ENCODE data around the gene MAPK10.

MAPK10 gene

GRCh38 chr4:86358257-86358656, 1.6 kb downstream of the MAPK10 start:
- DNase-seq (ENCODE audit: extremely low spot score): no peak
- ChIA-PET POLR2A (no interaction called here), CTCF (no interaction called here)
- TF ChIP-seq CTBP1 (IDR thresholded peaks at IDR 0.05; ENCODE audit: borderline replicate concordance) (no peak), ELF4 (IDR thresholded peaks at IDR 0.05) (no peak), SUZ12 (IDR thresholded peaks at IDR 0.05) (no peak), TARDBP (IDR thresholded peaks at IDR 0.05) (no peak), LEF1 (IDR thresholded peaks at IDR 0.05; ENCODE audit: borderline replicate concordance) (no peak), ARNT (IDR thresholded peaks at IDR 0.05) (no peak), HDGF (IDR thresholded peaks at IDR 0.05; ENCODE audit: borderline replicate concordance) (no peak), NFRKB (IDR thresholded peaks at IDR 0.05) (no peak), FOXK2 (IDR thresholded peaks at IDR 0.05) (no peak), SP1 (IDR thresholded peaks at IDR 0.05) (no peak), PKNOX1 (IDR thresholded peaks at IDR 0.05) (no peak), FOXA1 (IDR thresholded peaks at IDR 0.05) (no peak)

GRCh38 chr4:86357608-86358007, 2.2 kb downstream of the MAPK10 start:
- no peak for DNase-seq (ENCODE audit: extremely low spot score)
- ChIA-PET CTCF (no interaction called here), POLR2A (no interaction called here)
- TF ChIP-seq ELF4 (IDR thresholded peaks at IDR 0.05) (no peak), L3MBTL2 (conservative IDR thresholded peaks at IDR 0.05) (no peak), ARNT (IDR thresholded peaks at IDR 0.05) (no peak), SUZ12 (IDR thresholded peaks at IDR 0.05) (no peak), TARDBP (IDR thresholded peaks at IDR 0.05) (no peak), SP1 (IDR thresholded peaks at IDR 0.05) (no peak), HDGF (IDR thresholded peaks at IDR 0.05; ENCODE audit: borderline replicate concordance) (no peak), FOXK2 (IDR thresholded peaks at IDR 0.05) (no peak), FOXM1 (IDR thresholded peaks at IDR 0.05; ENCODE audit: borderline replicate concordance) (no peak), FOXA1 (IDR thresholded peaks at IDR 0.05) (no peak), BHLHE40 (IDR thresholded peaks at IDR 0.05; ENCODE audit: borderline replicate concordance) (no peak)

GRCh38 chr4:86356425-86357210, 3.2 kb downstream of the MAPK10 start:
- CTCF ChIA-PET: no interaction called here
- POLR2A ChIA-PET: no interaction called here
- no peak for TF ChIP-seq LEF1 (IDR thresholded peaks at IDR 0.05; ENCODE audit: borderline replicate concordance)
- no peak for TF ChIP-seq TARDBP (IDR thresholded peaks at IDR 0.05)
- TF ChIP-seq CTBP1 (IDR thresholded peaks at IDR 0.05; ENCODE audit: borderline replicate concordance): no peak
- TF ChIP-seq L3MBTL2 (conservative IDR thresholded peaks at IDR 0.05): no peak
- TF ChIP-seq ARNT (IDR thresholded peaks at IDR 0.05): no peak
- no peak for TF ChIP-seq BHLHE40 (IDR thresholded peaks at IDR 0.05; ENCODE audit: borderline replicate concordance)
- TF ChIP-seq SP1 (IDR thresholded peaks at IDR 0.05): no peak
- TF ChIP-seq FOXK2 (IDR thresholded peaks at IDR 0.05): no peak
- TF ChIP-seq FOXM1 (IDR thresholded peaks at IDR 0.05; ENCODE audit: borderline replicate concordance): no peak
- TF ChIP-seq FOXA1 (IDR thresholded peaks at IDR 0.05): no peak
- TF ChIP-seq ELF4 (IDR thresholded peaks at IDR 0.05): no peak
- no peak for TF ChIP-seq PKNOX1 (IDR thresholded peaks at IDR 0.05)
- DNase-seq (ENCODE audit: extremely low spot score): no peak

GRCh38 chr4:86354390-86354789, 5.5 kb downstream of the MAPK10 start:
- ChIA-PET POLR2A (no interaction called here), CTCF (no interaction called here)
- TF ChIP-seq FOXK2 (IDR thresholded peaks at IDR 0.05): no peak
- no peak for TF ChIP-seq BHLHE40 (IDR thresholded peaks at IDR 0.05; ENCODE audit: borderline replicate concordance)
- no peak for TF ChIP-seq L3MBTL2 (conservative IDR thresholded peaks at IDR 0.05)
- TF ChIP-seq SP1 (IDR thresholded peaks at IDR 0.05): no peak
- TF ChIP-seq HDGF (IDR thresholded peaks at IDR 0.05; ENCODE audit: borderline replicate concordance): no peak
- no peak for TF ChIP-seq PKNOX1 (IDR thresholded peaks at IDR 0.05)
- TF ChIP-seq SUZ12 (IDR thresholded peaks at IDR 0.05): no peak
- no peak for TF ChIP-seq CTBP1 (IDR thresholded peaks at IDR 0.05; ENCODE audit: borderline replicate concordance)
- no peak for DNase-seq (ENCODE audit: extremely low spot score)

GRCh38 chr4:86346320-86346719, 13.5 kb downstream of the MAPK10 start:
- CTCF ChIA-PET: no interaction called here
- TF ChIP-seq ARNT (IDR thresholded peaks at IDR 0.05) (no peak), FOXA1 (IDR thresholded peaks at IDR 0.05) (no peak), L3MBTL2 (conservative IDR thresholded peaks at IDR 0.05) (no peak), SUZ12 (IDR thresholded peaks at IDR 0.05) (no peak), HDGF (IDR thresholded peaks at IDR 0.05; ENCODE audit: borderline replicate concordance) (no peak), SP1 (IDR thresholded peaks at IDR 0.05) (no peak), PKNOX1 (IDR thresholded peaks at IDR 0.05) (no peak), ELF4 (IDR thresholded peaks at IDR 0.05) (no peak), FOXK2 (IDR thresholded peaks at IDR 0.05) (no peak), CTBP1 (IDR thresholded peaks at IDR 0.05; ENCODE audit: borderline replicate concordance) (no peak), LEF1 (IDR thresholded peaks at IDR 0.05; ENCODE audit: borderline replicate concordance) (no peak), ZNF384 (IDR thresholded peaks at IDR 0.05) (no peak), BHLHE40 (IDR thresholded peaks at IDR 0.05; ENCODE audit: borderline replicate concordance) (no peak), FOXM1 (IDR thresholded peaks at IDR 0.05; ENCODE audit: borderline replicate concordance) (no peak), NFRKB (IDR thresholded peaks at IDR 0.05) (no peak)
- POLR2A ChIA-PET: no interaction called here
- DNase-seq (ENCODE audit: extremely low spot score): no peak
